Right lobe of liver (tissue), 4 donors: ENCODE measurements around the gene HIPK3.

Experiments used
- POLR2A ChIP-seq: fragments of 450-650 bp; IDR thresholded peaks from one replicate; pipeline ENCODE4 v1.6.1; 2017; ENCODE audit warnings: antibody characterized with exemption, mild to moderate bottlenecking
- TF ChIP-seq, protein P1 (sequence below), 4 donors: fragments of 200-600 bp in 3 of 4; fragments of 450-650 bp in 1 of 4; IDR thresholded peaks; one replicate each; pipeline versions ENCODE4 v1.5.1 to v1.8.0; 2016 to 2022; ENCODE audit warnings: antibody characterized with exemption in 4 of 4, mild to moderate bottlenecking in 2 of 4
- donor health status: DM: no; HTN: no; CAD: no.
- donor health status: DM: no; HTN: no; CAD: no.
- donor health status: DM: no; HTN: yes; CAD: no.

DNA sequence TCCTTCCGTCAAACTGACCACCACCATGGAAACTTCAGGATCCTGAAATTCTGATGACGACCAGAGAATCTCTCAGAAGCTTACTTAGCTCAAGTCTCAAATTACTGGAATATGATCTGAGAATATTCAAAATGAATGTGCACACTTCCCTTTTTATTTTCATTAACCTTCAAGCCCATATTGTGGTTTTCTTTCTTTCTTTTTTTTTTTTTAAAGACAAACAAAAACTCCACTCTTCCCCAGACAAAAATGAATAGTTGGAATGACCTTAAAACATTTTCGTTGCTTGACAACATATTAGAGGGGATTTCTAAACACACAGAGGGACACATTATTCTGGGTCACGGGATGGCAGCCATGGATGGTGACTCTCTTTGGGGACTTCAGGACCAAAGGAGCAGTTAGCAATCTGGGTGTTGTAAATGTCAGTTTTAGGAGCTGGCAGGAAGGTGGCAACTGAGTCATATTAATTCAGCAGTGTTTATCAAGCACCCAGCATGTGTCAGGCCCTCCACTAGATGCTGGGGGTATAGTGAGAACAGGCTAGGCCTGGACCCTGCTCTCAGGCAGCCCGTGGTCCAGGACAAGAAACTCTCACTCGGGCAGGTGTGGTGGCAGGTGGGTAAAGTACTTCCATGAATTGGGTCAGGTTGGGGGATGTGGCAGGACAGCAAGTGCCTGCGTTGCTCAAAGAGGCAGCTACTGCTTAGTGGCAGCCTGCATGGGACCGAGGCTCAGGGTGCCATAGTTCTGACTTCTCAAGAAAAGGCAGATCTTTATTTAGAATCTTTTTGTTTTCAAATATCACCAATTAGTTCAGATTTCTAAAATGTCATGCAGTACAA lies 126.1 kb downstream of the HIPK3 start:
- TF ChIP-seq, protein P1, sequence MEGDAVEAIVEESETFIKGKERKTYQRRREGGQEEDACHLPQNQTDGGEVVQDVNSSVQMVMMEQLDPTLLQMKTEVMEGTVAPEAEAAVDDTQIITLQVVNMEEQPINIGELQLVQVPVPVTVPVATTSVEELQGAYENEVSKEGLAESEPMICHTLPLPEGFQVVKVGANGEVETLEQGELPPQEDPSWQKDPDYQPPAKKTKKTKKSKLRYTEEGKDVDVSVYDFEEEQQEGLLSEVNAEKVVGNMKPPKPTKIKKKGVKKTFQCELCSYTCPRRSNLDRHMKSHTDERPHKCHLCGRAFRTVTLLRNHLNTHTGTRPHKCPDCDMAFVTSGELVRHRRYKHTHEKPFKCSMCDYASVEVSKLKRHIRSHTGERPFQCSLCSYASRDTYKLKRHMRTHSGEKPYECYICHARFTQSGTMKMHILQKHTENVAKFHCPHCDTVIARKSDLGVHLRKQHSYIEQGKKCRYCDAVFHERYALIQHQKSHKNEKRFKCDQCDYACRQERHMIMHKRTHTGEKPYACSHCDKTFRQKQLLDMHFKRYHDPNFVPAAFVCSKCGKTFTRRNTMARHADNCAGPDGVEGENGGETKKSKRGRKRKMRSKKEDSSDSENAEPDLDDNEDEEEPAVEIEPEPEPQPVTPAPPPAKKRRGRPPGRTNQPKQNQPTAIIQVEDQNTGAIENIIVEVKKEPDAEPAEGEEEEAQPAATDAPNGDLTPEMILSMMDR (IDR thresholded peaks at IDR 0.05) = no peak
- no peak for TF ChIP-seq POLR2A
